DOHH2 (cell line): ENCODE results near the gene MEIS2.

Source experiments
- H3F3A ChIP-seq: fragments of 200-600 bp; sonication (generic), shearing (Covaris generic); 2 replicates; pipeline ENCODE4 v1.6.0; 2016; ENCODE audit warnings: antibody characterized with exemption, mild to moderate bottlenecking; ENCODE audit not compliant: control insufficient read depth, insufficient read depth
- H3K27ac ChIP-seq: fragments of 200-600 bp; sonication (generic); 2 replicates; pipeline ENCODE4 v1.5.1; 2014; ENCODE audit warnings: low read depth, mild to moderate bottlenecking, low read length, moderate library complexity
- H3K27me3 ChIP-seq: fragments of 200-600 bp; sonication (generic); 2 replicates; pipeline ENCODE4 v1.6.1; 2014; ENCODE audit warnings: mild to moderate bottlenecking, low read length, mixed read lengths; ENCODE audit not compliant: control insufficient read depth
- H3K36me3 ChIP-seq: fragments of 200-600 bp; sonication (generic); 2 replicates; pipeline ENCODE4 v1.6.1; 2014; ENCODE audit warnings: mild to moderate bottlenecking, low read length, moderate library complexity, mixed read lengths; ENCODE audit not compliant: control insufficient read depth
- H3K4me1 ChIP-seq: fragments of 200-600 bp; sonication (generic); 2 replicates; pipeline ENCODE4 v1.6.1; 2014; ENCODE audit warnings: mild to moderate bottlenecking, low read length, mixed read lengths; ENCODE audit not compliant: control insufficient read depth
- H3K4me2 ChIP-seq: fragments of 200-600 bp; sonication (generic); 2 replicates; pipeline ENCODE4 v1.6.0; 2014; ENCODE audit warnings: mild to moderate bottlenecking, low read length, moderate library complexity
- H3K4me3 ChIP-seq: fragments of 200-600 bp; sonication (generic); 2 replicates; pipeline ENCODE4 v1.5.1; 2014; ENCODE audit warnings: mild to moderate bottlenecking, low read length, mixed read lengths
- H3K79me2 ChIP-seq: fragments of 200-600 bp; sonication (generic); 2 replicates; pipeline ENCODE4 v1.6.1; 2014; ENCODE audit warnings: mild to moderate bottlenecking, low read length, mixed read lengths; ENCODE audit not compliant: control insufficient read depth
- H3K9me2 ChIP-seq: fragments of 200-600 bp; sonication (generic); replicated peaks from 2 replicates; pipeline ENCODE4 v1.6.1; 2014; ENCODE audit warnings: mild to moderate bottlenecking, low read length, mixed read lengths; ENCODE audit not compliant: control insufficient read depth
- H3K9me3 ChIP-seq: fragments of 200-600 bp; sonication (generic); 2 replicates; pipeline ENCODE4 v1.6.1; 2014; ENCODE audit warnings: antibody characterized with exemption, low read length, mixed read lengths; ENCODE audit not compliant: control insufficient read depth, insufficient read depth
- H4K20me1 ChIP-seq: fragments of 200-600 bp; sonication (generic); 2 replicates; pipeline ENCODE4 v1.6.0; 2014; ENCODE audit warnings: low read depth, mild to moderate bottlenecking, antibody characterized with exemption, low read length, moderate library complexity; ENCODE audit not compliant: control insufficient read depth, insufficient read depth
- EZH2phosphoT487 ChIP-seq: fragments of 200-600 bp; sonication (generic); IDR thresholded peaks from 2 replicates; pipeline ENCODE4 v1.6.1; 2017; ENCODE audit warnings: borderline replicate concordance, mild to moderate bottlenecking, antibody characterized with exemption, low read length, moderate library complexity, mixed read lengths
- TF ChIP-seq, protein P1 (sequence below): fragments of 200-600 bp; sonication (generic); IDR thresholded peaks from one replicate; pipeline ENCODE4 v1.5.1; 2014; ENCODE audit warnings: antibody characterized with exemption, mild to moderate bottlenecking, low read depth, low read length; ENCODE audit not compliant: poor library complexity, severe bottlenecking

Gene MEIS2

DNA sequence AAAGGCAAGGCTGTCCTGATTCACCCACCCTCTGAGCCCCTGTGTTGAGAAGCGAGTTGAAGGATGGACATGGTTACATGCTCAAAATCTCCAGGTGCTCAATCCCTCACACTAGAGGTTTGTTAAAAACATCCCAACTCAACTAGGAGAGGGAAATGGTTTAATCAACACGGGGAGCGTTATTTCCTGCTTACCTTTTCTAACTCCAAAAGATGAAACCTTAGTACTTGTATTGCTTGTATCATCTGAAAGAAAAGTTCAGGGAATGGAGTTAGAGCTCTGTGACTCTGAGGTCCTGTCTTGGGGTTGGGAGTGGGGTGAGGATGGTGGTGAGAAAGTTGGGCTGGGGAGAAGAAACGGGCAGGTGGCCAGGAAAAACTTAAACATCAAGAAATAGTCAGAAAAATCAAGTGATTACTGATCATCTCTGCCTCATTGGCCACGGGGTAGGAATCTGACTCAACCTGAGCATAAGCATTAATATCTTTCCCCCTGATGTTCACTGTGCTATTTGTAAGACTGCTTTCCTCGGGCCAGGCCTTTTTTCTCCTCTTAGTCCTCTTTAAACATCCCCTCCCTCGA lies 5.9 kb downstream of the MEIS2 start:
- H3K27ac ChIP-seq: no peak overlapping the region
- H3K9me2 ChIP-seq: no peaks in the 10 kb centered on the region
- H3K9me3 ChIP-seq: no peaks in the 10 kb centered on the region
- H4K20me1 ChIP-seq: peaks cover 10% of the 10 kb centered on the region; the same call in 1 of the 2 replicates
- peaks cover 77% of the 10 kb centered on the region for H3K36me3 ChIP-seq
- H3K4me2 ChIP-seq: no peak overlapping the region
- H3K27me3 ChIP-seq: no peaks in the 10 kb centered on the region
- peaks cover 18% of the 10 kb centered on the region for H3K4me1 ChIP-seq
- H3K79me2 ChIP-seq: peaks cover 68% of the 10 kb centered on the region
- no peak overlapping the region for H3K4me3 ChIP-seq
- H3F3A ChIP-seq: no peaks in the 10 kb centered on the region; the same call in 1 of the 2 replicates
- TF ChIP-seq EZH2phosphoT487: no peak
- TF ChIP-seq, protein P1, sequence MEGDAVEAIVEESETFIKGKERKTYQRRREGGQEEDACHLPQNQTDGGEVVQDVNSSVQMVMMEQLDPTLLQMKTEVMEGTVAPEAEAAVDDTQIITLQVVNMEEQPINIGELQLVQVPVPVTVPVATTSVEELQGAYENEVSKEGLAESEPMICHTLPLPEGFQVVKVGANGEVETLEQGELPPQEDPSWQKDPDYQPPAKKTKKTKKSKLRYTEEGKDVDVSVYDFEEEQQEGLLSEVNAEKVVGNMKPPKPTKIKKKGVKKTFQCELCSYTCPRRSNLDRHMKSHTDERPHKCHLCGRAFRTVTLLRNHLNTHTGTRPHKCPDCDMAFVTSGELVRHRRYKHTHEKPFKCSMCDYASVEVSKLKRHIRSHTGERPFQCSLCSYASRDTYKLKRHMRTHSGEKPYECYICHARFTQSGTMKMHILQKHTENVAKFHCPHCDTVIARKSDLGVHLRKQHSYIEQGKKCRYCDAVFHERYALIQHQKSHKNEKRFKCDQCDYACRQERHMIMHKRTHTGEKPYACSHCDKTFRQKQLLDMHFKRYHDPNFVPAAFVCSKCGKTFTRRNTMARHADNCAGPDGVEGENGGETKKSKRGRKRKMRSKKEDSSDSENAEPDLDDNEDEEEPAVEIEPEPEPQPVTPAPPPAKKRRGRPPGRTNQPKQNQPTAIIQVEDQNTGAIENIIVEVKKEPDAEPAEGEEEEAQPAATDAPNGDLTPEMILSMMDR: no peak

DNA sequence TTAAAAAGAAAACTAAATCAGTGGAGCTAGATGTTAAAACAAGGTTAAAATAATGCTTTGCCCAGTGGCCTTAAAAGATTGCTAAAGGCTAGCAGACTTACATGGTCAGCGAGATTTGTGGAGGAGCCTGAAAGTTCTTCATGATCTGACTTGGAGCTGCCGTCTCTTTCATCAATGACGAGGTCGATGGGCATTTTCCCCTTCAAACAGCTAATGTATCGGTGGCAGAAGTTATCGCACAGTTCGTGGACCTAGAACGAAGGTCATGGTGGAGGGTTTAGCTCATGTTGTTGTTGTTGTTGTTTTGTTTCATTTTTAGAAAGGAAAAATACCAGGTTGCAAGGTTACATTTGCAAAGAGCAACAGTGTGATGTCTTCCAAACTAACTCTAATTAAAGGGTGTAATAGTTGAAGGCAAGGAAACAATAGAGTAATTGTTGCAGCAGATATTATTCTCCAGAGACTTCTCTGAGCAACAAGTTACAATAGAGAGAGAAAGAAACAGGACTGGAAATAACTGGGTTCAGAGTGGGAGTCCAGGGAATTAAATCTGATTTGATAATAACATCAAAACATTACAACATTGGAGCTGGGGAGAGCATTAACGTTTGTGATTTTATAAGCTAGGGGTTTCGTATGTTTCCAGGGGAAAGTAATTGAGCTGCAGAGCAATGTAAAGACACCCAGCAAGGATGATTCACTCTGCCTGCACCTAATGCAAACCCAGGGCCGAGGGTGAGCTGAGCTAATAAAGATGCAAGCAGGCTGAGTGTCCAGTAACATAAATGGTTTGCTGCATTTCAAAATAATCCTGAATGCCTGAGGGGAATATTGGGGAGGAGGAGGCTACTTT lies 6.6 kb downstream of the MEIS2 start:
- Histone ChIP-seq H4K20me1 (peaks cover 10% of the 10 kb centered on the region; the same call in 1 of the 2 replicates), H3K79me2 (peaks cover 68% of the 10 kb centered on the region), H3F3A (no peaks in the 10 kb centered on the region), H3K4me1 (peaks cover 18% of the 10 kb centered on the region), H3K27me3 (no peaks in the 10 kb centered on the region), H3K4me2 (no peak overlapping the region), H3K27ac (no peak overlapping the region), H3K9me3 (no peaks in the 10 kb centered on the region), H3K36me3 (peaks cover 81% of the 10 kb centered on the region), H3K4me3 (no peak overlapping the region), H3K9me2 (no peaks in the 10 kb centered on the region)
- TF ChIP-seq, protein P1: no peak
- TF ChIP-seq EZH2phosphoT487: no peak

DNA sequence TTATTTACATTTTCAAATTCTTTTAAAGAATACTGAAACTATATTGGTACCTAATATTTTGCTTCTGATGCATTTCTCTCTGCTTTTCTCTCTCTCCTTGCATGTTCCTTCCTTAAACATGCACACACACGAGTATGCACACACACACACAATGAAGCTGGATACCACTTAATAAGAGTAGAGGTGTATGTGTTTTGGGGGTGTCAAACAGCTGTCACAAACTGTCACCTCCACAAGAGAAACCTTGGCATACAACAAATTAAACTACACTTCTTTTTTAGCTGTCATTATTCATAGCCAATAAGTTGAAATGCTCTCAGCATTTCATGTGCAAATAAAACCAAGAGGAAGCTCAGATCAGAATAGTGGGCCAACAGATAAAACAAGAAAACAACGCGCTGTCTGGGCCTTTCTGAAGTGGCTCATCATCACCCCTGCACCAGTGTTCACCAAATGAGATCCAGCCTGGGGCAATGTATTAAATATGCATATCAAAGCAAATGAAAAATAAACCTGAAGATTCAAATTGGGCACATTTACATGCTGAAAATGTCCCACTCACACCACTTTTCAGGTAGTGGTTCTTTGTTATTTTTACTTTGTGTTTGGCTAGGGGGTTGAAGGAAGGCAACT lies 9.7 kb downstream of the MEIS2 start:
- Histone ChIP-seq H3K9me2 (no peaks in the 10 kb centered on the region), H3K79me2 (peaks cover 58% of the 10 kb centered on the region), H3F3A (no peaks in the 10 kb centered on the region), H3K9me3 (no peaks in the 10 kb centered on the region), H3K4me2 (no peak overlapping the region), H3K4me3 (no peak overlapping the region), H3K27ac (no peak overlapping the region), H4K20me1 (peaks cover 5% of the 10 kb centered on the region; the same call in 1 of the 2 replicates), H3K27me3 (no peaks in the 10 kb centered on the region), H3K36me3 (peaks cover 87% of the 10 kb centered on the region), H3K4me1 (peaks cover 12% of the 10 kb centered on the region)
- no peak for TF ChIP-seq EZH2phosphoT487
- TF ChIP-seq, protein P1: no peak
